Measurements from ENCODE around the gene FERMT2.

GRCh38 chr14:52934762-52935161, 16.1 kb downstream of the FERMT2 start:
- TF ChIP-seq CTCF (IDR thresholded peaks at IDR 0.05) = no peak
- TF ChIP-seq EP300 (IDR thresholded peaks at IDR 0.05) = no peak
- TF ChIP-seq POLR2A (IDR thresholded peaks at IDR 0.05) = no peak
